HL-60 (cell line): ENCODE results near the gene VEGFD.

Experiments used
- GABPA ChIP-seq: IDR thresholded peaks from 2 replicates; pipeline ENCODE4 v1.6.1; 2012; ENCODE audit warnings: low read depth
- POLR2AphosphoS5 ChIP-seq: IDR thresholded peaks from 2 replicates; pipeline ENCODE4 v1.6.1; 2012; ENCODE audit warnings: low read depth
- REST ChIP-seq: IDR thresholded peaks from 2 replicates; pipeline ENCODE4 v1.6.1; 2012; ENCODE audit warnings: low read depth; ENCODE audit not compliant: insufficient replicate concordance
- SPI1 ChIP-seq: IDR thresholded peaks from 2 replicates; pipeline ENCODE4 v1.6.1; 2012; ENCODE audit warnings: low read depth, mild to moderate bottlenecking, borderline replicate concordance
- TF ChIP-seq, protein P1 (sequence below): IDR thresholded peaks from one replicate; pipeline ENCODE4 v1.5.1; 2011; ENCODE audit warnings: low read length, control low read depth, inconsistent platforms; ENCODE audit not compliant: insufficient read depth

DNA sequence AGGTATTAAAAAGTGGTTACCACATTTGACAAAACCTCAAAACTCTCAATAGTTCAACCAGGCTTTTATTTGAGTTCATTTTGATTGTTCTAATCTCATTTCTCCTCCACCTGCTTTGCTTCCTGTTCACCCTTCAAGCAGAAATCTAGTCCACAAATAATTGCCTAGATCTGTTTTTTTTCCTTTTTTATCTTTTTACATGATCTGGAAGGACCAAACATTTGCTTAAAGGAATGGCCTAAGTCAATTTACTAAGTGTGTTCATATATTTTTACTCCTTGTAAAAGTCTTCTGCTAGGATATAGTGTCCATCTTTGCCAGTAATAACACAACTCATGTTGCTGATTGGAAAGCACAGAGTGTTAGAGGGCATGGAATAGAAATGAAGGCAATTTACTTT lies 26.2 kb upstream of the VEGFD start:
- TF ChIP-seq, protein P1, sequence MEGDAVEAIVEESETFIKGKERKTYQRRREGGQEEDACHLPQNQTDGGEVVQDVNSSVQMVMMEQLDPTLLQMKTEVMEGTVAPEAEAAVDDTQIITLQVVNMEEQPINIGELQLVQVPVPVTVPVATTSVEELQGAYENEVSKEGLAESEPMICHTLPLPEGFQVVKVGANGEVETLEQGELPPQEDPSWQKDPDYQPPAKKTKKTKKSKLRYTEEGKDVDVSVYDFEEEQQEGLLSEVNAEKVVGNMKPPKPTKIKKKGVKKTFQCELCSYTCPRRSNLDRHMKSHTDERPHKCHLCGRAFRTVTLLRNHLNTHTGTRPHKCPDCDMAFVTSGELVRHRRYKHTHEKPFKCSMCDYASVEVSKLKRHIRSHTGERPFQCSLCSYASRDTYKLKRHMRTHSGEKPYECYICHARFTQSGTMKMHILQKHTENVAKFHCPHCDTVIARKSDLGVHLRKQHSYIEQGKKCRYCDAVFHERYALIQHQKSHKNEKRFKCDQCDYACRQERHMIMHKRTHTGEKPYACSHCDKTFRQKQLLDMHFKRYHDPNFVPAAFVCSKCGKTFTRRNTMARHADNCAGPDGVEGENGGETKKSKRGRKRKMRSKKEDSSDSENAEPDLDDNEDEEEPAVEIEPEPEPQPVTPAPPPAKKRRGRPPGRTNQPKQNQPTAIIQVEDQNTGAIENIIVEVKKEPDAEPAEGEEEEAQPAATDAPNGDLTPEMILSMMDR, result no peak
- TF ChIP-seq GABPA (no peak), POLR2AphosphoS5 (no peak), REST (no peak), SPI1 (no peak)
